Astrocyte (in vitro differentiated cells and primary cell): ENCODE data around the gene HNRNPA2B1. TPM values are rescaled to one million over a fixed set of nuclear protein-coding genes. Genes with fewer than 3 reads are reported as not detected.

Source experiments
- DNase-seq: peaks from one replicate; pipeline ENCODE4 v3.0.0-alpha.2; 2010; ENCODE audit warnings: low read depth
- FAIRE-seq: peaks from 2 replicates; lab custom pipeline; 2011; peaks lifted over from hg19 to GRCh38; lab: Jason Lieb, UNC
- H2AFZ ChIP-seq: 2 replicates; pipeline ENCODE4 v1.6.0; 2012; ENCODE audit warnings: low read depth, low read length, inconsistent platforms
- H3K27ac ChIP-seq: 2 replicates; pipeline ENCODE4 v1.5.1; 2011; ENCODE audit warnings: low read depth, low read length, inconsistent platforms
- H3K27me3 ChIP-seq: 2 replicates; pipeline ENCODE4 v1.6.0; 2011; ENCODE audit warnings: low read length, inconsistent platforms; ENCODE audit not compliant: insufficient read depth
- H3K36me3 ChIP-seq: 2 replicates; pipeline ENCODE4 v1.5.1; 2011; ENCODE audit warnings: low read length, inconsistent platforms; ENCODE audit not compliant: insufficient read depth
- H3K4me1 ChIP-seq: 2 replicates; pipeline ENCODE4 v1.5.1; 2011; ENCODE audit warnings: low read length, inconsistent platforms; ENCODE audit not compliant: insufficient read depth
- H3K4me2 ChIP-seq: 2 replicates; pipeline ENCODE4 v1.6.0; 2012; ENCODE audit warnings: low read length, inconsistent platforms
- H3K4me3 ChIP-seq: 2 replicates; pipeline ENCODE4 v1.5.1; 2011; ENCODE audit warnings: low read depth, mild to moderate bottlenecking, low read length, inconsistent platforms; ENCODE audit not compliant: insufficient read depth
- H3K79me2 ChIP-seq: 2 replicates; pipeline ENCODE4 v1.6.0; 2012; ENCODE audit warnings: mild to moderate bottlenecking, low read length, inconsistent platforms; ENCODE audit not compliant: insufficient read depth
- H3K9ac ChIP-seq: 2 replicates; pipeline ENCODE4 v1.6.0; 2012; ENCODE audit warnings: mild to moderate bottlenecking, low read length, inconsistent platforms
- H3K9me3 ChIP-seq: 2 replicates; pipeline ENCODE4 v1.5.1; 2012; ENCODE audit warnings: low read depth, mild to moderate bottlenecking, low read length, inconsistent platforms; ENCODE audit not compliant: insufficient read depth
- H4K20me1 ChIP-seq: 2 replicates; pipeline ENCODE4 v1.6.0; 2012; ENCODE audit warnings: low read length, inconsistent platforms; ENCODE audit not compliant: insufficient read depth
- H3K27ac Mint-ChIP-seq: one replicate; pipeline ENCODE4 v1.8.0; 2021; ENCODE audit warnings: mild to moderate bottlenecking, mixed read lengths; ENCODE audit not compliant: unreplicated experiment
- H3K27me3 Mint-ChIP-seq: one replicate; pipeline ENCODE4 v1.8.0; 2021; ENCODE audit warnings: low read depth, mixed read lengths; ENCODE audit not compliant: unreplicated experiment
- H3K36me3 Mint-ChIP-seq: one replicate; pipeline ENCODE4 v1.8.0; 2021; ENCODE audit warnings: low read depth, mixed read lengths; ENCODE audit not compliant: unreplicated experiment
- H3K4me1 Mint-ChIP-seq: one replicate; pipeline ENCODE4 v1.8.0; 2021; ENCODE audit warnings: low read depth, mixed read lengths; ENCODE audit not compliant: unreplicated experiment
- H3K4me3 Mint-ChIP-seq: one replicate; pipeline ENCODE4 v1.8.0; 2021; ENCODE audit warnings: mild to moderate bottlenecking, moderate library complexity, mixed read lengths; ENCODE audit not compliant: unreplicated experiment
- H3K9me3 Mint-ChIP-seq: one replicate; pipeline ENCODE4 v1.8.0; 2021; ENCODE audit warnings: mild to moderate bottlenecking, mixed read lengths; ENCODE audit not compliant: unreplicated experiment
- EZH2 ChIP-seq: IDR thresholded peaks from 2 replicates; pipeline ENCODE4 v1.6.1; 2012; ENCODE audit warnings: mild to moderate bottlenecking, low read length, inconsistent platforms; ENCODE audit not compliant: insufficient read depth
- total RNA-seq: library from RNA; stranded (reverse); gene quantifications from 2 replicates; pipeline ENCODE4 v1.2.1, GENCODE V29; 2021
- TF ChIP-seq, protein P1 (sequence below): IDR thresholded peaks from 2 replicates; pipeline ENCODE4 v1.5.1; 2011; ENCODE audit warnings: low read depth, mild to moderate bottlenecking, inconsistent platforms, low read length, moderate library complexity; ENCODE audit not compliant: insufficient read depth

The HNRNPA2B1 gene
- total RNA-seq, 1 donor from 2014 or later: 415 TPM

DNA sequence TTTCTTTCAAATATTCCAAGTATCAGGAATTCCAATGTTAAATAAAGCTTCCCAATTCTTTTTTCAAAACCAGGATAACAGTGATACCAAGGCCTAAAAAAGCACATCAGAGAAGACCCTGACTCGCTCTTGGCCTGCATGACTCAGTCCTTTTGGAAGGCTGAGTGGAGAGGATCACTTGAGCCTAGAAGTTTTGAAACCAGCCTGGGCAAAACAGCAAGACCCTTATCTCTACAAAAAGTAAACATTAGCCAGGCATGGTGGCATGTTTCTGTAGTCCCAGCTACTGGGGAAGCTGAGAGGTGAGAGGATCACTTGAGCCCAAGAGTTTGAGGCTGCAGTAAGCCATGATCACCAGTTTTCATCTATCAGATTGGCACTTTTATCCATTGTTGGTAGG, 29.9 kb downstream of the HNRNPA2B1 start:
- Histone ChIP-seq H4K20me1 (peaks cover 14% of the 10 kb centered on the region), H3K27ac (no peak overlapping the region), H3K4me3 (no peak overlapping the region), H3K79me2 (peaks cover 9% of the 10 kb centered on the region), H3K27me3 (no peaks in the 10 kb centered on the region), H3K4me2 (no peak overlapping the region), H3K36me3 (no peaks in the 10 kb centered on the region), H3K9ac (no peak overlapping the region), H3K4me1 (no peaks in the 10 kb centered on the region), H2AFZ (no peak overlapping the region), H3K9me3 (no peaks in the 10 kb centered on the region)
- H3K27me3 Mint-ChIP-seq: no peaks in the 10 kb centered on the region
- TF ChIP-seq EZH2: no peak
- TF ChIP-seq, protein P1, sequence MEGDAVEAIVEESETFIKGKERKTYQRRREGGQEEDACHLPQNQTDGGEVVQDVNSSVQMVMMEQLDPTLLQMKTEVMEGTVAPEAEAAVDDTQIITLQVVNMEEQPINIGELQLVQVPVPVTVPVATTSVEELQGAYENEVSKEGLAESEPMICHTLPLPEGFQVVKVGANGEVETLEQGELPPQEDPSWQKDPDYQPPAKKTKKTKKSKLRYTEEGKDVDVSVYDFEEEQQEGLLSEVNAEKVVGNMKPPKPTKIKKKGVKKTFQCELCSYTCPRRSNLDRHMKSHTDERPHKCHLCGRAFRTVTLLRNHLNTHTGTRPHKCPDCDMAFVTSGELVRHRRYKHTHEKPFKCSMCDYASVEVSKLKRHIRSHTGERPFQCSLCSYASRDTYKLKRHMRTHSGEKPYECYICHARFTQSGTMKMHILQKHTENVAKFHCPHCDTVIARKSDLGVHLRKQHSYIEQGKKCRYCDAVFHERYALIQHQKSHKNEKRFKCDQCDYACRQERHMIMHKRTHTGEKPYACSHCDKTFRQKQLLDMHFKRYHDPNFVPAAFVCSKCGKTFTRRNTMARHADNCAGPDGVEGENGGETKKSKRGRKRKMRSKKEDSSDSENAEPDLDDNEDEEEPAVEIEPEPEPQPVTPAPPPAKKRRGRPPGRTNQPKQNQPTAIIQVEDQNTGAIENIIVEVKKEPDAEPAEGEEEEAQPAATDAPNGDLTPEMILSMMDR: no peak
- FAIRE-seq (no peak), DNase-seq (no peak)
- H3K27ac Mint-ChIP-seq: no peak overlapping the region
- H3K36me3 Mint-ChIP-seq: peaks cover 2% of the 10 kb centered on the region
- H3K4me1 Mint-ChIP-seq: peaks cover 7% of the 10 kb centered on the region
- H3K4me3 Mint-ChIP-seq: no peak overlapping the region
- no peaks in the 10 kb centered on the region for H3K9me3 Mint-ChIP-seq

DNA sequence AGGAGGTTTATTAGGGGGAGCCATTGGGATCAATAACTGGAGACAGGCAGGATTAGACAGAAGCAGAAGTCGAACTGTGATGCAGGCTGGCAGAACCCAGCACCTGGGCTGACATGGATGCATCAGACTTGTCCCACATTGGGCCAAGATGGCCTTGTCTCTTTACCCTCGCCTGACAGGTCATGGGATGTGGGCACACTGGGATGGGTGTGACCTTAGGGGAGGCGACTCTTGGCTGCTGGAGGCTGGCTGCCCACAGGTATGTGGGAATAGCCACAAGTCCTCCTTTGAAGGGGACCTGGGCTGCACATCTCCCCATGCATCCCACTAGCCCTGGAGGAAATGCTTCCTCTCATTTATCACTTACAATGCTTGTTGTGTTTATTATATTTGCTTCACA, 31.3 kb downstream of the HNRNPA2B1 start:
- H3K36me3 ChIP-seq: no peaks in the 10 kb centered on the region
- H2AFZ ChIP-seq: no peak overlapping the region
- H3K4me1 ChIP-seq: no peaks in the 10 kb centered on the region
- no peak overlapping the region for H3K27ac ChIP-seq
- no peak overlapping the region for H3K4me3 ChIP-seq
- Mint-ChIP-seq H3K9me3 (no peaks in the 10 kb centered on the region), H3K27ac (no peak overlapping the region), H3K27me3 (no peaks in the 10 kb centered on the region), H3K36me3 (peaks cover 2% of the 10 kb centered on the region), H3K4me3 (no peak overlapping the region), H3K4me1 (peaks cover 7% of the 10 kb centered on the region)
- peaks cover 9% of the 10 kb centered on the region for H3K79me2 ChIP-seq
- H3K27me3 ChIP-seq: no peaks in the 10 kb centered on the region
- DNase-seq: no peak
- TF ChIP-seq, protein P1: no peak
- no peak for TF ChIP-seq EZH2
- FAIRE-seq: no peak
- no peak overlapping the region for H3K9ac ChIP-seq
- peaks cover 13% of the 10 kb centered on the region for H4K20me1 ChIP-seq
- no peaks in the 10 kb centered on the region for H3K9me3 ChIP-seq
- H3K4me2 ChIP-seq: no peak overlapping the region

DNA sequence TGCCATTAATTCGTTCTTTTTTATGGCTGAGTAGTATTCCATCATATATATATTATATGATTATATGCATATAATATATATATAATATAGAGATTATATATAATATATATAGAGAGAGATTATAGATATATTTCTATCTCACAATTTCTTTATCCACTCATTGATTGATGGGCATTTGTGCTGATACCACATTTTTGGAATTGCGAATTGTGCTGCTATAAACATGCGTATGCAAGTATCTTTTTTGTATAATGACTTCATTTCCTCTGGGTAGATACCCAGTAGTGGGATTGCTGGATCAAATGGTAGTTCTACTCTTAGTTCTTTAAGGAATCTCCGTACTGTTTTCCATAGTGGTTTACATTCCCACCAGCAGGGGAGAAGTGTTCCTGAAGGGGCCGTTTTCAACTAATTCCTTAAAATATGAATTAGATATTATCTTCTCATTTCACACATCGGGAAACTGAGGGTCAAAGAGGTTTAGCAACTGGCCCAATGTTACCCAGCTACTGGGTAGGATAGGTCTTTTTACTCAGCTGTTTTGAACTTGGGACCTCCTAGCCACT, 32.0 kb downstream of the HNRNPA2B1 start:
- no peak overlapping the region for H2AFZ ChIP-seq
- DNase-seq: no peak
- TF ChIP-seq, protein P1: peak; percentile 6
- no peak for TF ChIP-seq EZH2
- Mint-ChIP-seq H3K4me1 (peaks cover 7% of the 10 kb centered on the region), H3K36me3 (peaks cover 2% of the 10 kb centered on the region), H3K27ac (no peak overlapping the region), H3K9me3 (no peaks in the 10 kb centered on the region), H3K27me3 (no peaks in the 10 kb centered on the region), H3K4me3 (no peak overlapping the region)
- H3K9ac ChIP-seq: no peak overlapping the region
- H3K36me3 ChIP-seq: no peaks in the 10 kb centered on the region
- H3K4me1 ChIP-seq: no peaks in the 10 kb centered on the region
- no peak overlapping the region for H3K4me3 ChIP-seq
- peaks cover 11% of the 10 kb centered on the region for H4K20me1 ChIP-seq
- H3K4me2 ChIP-seq: no peak overlapping the region
- FAIRE-seq: no peak
- no peaks in the 10 kb centered on the region for H3K27me3 ChIP-seq
- H3K79me2 ChIP-seq: peaks cover 9% of the 10 kb centered on the region
- no peaks in the 10 kb centered on the region for H3K9me3 ChIP-seq
- no peak overlapping the region for H3K27ac ChIP-seq
